Osteocyte (in vitro differentiated cells): ENCODE data around the gene PSMG4. TPM values are rescaled to one million over a fixed set of nuclear protein-coding genes. Genes with fewer than 3 reads are reported as not detected.

Experiments
- DNase-seq: peaks from one replicate; pipeline ENCODE4 v3.0.0; 2021; ENCODE audit warnings: mixed read lengths; ENCODE audit not compliant: unreplicated experiment; ENCODE audit errors: extremely low spot score
- H3K27ac Mint-ChIP-seq: one replicate; pipeline ENCODE4 v1.8.0; 2021; ENCODE audit warnings: mild to moderate bottlenecking, mixed read lengths; ENCODE audit not compliant: unreplicated experiment
- H3K27me3 Mint-ChIP-seq: one replicate; pipeline ENCODE4 v1.8.0; 2021; ENCODE audit warnings: mixed read lengths; ENCODE audit not compliant: unreplicated experiment
- H3K36me3 Mint-ChIP-seq: one replicate; pipeline ENCODE4 v1.8.0; 2021; ENCODE audit warnings: mixed read lengths; ENCODE audit not compliant: unreplicated experiment
- H3K4me1 Mint-ChIP-seq: one replicate; pipeline ENCODE4 v1.8.0; 2021; ENCODE audit warnings: mixed read lengths; ENCODE audit not compliant: unreplicated experiment
- H3K4me3 Mint-ChIP-seq: one replicate; pipeline ENCODE4 v1.8.0; 2021; ENCODE audit warnings: mild to moderate bottlenecking, moderate library complexity, mixed read lengths; ENCODE audit not compliant: unreplicated experiment
- H3K9me3 Mint-ChIP-seq: one replicate; pipeline ENCODE4 v1.8.0; 2021; ENCODE audit warnings: mixed read lengths; ENCODE audit not compliant: unreplicated experiment
- CTCF ChIP-seq: fragments of 200-600 bp; sonication (generic); IDR thresholded peaks from 2 replicates; pipeline ENCODE4 v1.5.0; 2021; ENCODE audit warnings: antibody characterized with exemption, mild to moderate bottlenecking, moderate library complexity
- total RNA-seq: library from RNA; stranded (reverse); gene quantifications from 2 replicates; pipeline ENCODE4 v1.2.1, GENCODE V29; 2021

PSMG4 gene
- total RNA-seq, 1 donor from 2014 or later, result 22.0 TPM

DNA sequence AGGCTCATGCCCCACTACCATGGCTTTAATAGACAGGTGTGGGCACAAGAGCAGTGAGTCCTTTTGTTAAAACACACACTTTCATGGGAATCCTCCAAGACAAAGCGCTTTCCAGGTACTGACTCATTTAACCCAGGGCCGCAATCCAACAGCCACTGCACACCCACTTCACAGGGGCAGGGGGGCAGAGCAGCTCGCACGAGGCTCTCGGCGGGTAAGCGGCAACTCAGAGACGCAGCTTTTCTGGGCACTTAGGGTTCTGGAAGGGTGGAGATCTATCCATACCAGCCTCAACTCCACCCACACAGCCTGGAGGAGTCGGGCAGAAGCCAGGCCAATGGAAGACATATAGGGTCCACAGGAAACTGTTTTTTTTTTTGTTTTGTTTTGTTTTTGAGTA, 28.6 kb downstream of the PSMG4 start:
- Mint-ChIP-seq H3K4me1 (peaks cover 16% of the 10 kb centered on the region), H3K27me3 (no peaks in the 10 kb centered on the region), H3K9me3 (no peaks in the 10 kb centered on the region), H3K36me3 (peaks cover 12% of the 10 kb centered on the region), H3K4me3 (no peak overlapping the region), H3K27ac (no peak overlapping the region)
- TF ChIP-seq CTCF, result no peak
- DNase-seq, result no peak

- DNase-seq, result no peak
- peaks cover 10% of the 10 kb centered on the region for H3K4me1 Mint-ChIP-seq
- no peak overlapping the region for H3K4me3 Mint-ChIP-seq
- H3K9me3 Mint-ChIP-seq, result no peaks in the 10 kb centered on the region
- no peak overlapping the region for H3K27ac Mint-ChIP-seq
- no peak for TF ChIP-seq CTCF
- H3K36me3 Mint-ChIP-seq, result peaks cover 14% of the 10 kb centered on the region
- no peaks in the 10 kb centered on the region for H3K27me3 Mint-ChIP-seq
Observed at GRCh38 chr6:3287976-3288707, 29.4 kb downstream of the PSMG4 start.

DNA sequence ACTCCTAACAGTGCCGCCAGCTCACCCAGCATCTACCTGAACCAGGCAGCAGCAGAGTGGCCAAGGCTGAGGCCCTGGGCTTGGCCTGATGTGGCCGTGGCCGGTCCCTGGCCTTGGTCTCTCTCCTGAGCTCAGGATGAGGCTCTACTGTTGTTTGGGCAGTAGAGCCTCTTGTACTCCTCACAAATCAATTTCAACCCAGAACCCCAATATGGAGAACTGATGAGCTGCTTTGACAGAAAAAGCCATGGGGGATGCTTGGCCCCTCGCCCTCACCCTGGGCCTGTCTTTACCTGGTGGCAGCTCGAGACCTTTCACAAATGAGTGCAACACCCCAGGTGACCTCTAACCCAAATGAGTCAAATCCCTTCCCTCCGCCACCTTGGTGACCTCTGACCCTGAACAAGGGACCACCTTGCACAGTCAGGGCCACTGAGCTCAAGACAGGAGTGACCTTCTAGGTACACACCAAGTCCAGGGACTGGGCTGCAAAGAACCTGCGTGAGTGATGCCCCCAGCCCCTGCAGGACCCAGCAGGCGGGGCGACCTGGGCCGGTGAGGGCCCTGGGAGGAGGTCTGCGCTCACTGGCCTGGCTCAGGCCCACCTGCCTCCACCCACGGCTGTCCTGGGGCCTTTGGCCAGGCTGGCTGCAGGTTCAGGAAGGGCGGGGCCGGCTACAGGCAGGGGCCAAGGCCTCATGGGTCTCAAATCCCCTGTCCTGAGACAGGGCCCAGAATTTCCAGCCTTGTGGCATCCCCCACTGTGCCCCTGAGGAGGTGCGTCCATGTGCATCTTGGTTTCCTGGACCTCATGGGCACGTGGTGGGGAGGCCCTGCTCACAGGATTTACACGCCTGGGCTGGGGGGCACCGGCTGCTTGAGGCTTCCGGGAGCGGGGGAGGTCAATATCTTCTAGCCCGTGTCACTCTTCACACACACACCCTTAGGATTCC, 30.2 kb downstream of the PSMG4 start:
- H3K27me3 Mint-ChIP-seq, result no peaks in the 10 kb centered on the region
- TF ChIP-seq CTCF, result no peak
- no peak overlapping the region for H3K4me3 Mint-ChIP-seq
- DNase-seq, result no peak
- peaks cover 10% of the 10 kb centered on the region for H3K4me1 Mint-ChIP-seq
- no peak overlapping the region for H3K27ac Mint-ChIP-seq
- no peaks in the 10 kb centered on the region for H3K9me3 Mint-ChIP-seq
- peaks cover 14% of the 10 kb centered on the region for H3K36me3 Mint-ChIP-seq

GRCh38 chr6:3289664-3290055, 30.9 kb downstream of the PSMG4 start:
- Mint-ChIP-seq H3K27ac (no peak overlapping the region), H3K4me1 (peaks cover 9% of the 10 kb centered on the region), H3K36me3 (peaks cover 15% of the 10 kb centered on the region)

More at GRCh38 chr6:3289664-3290055, 30.9 kb downstream of the PSMG4 start:
- DNase-seq, result no peak
- H3K27me3 Mint-ChIP-seq, result no peaks in the 10 kb centered on the region
- no peak for TF ChIP-seq CTCF
- no peaks in the 10 kb centered on the region for H3K9me3 Mint-ChIP-seq
- H3K4me3 Mint-ChIP-seq, result no peak overlapping the region
